Measurements from ENCODE around the gene TTL. TPM values are rescaled to one million over a fixed set of nuclear protein-coding genes. Genes with fewer than 3 reads are reported as not detected.

Gene TTL
- total and polyA plus RNA-seq, 2 of the 13 experiments (the other 11 are each of a cell fraction or from before 2014, with no cell fraction given): 19.0 to 59.8 TPM

GRCh38 chr2:112480530-112481049 is 1.4 kb upstream of the TTL start (continued):
- no peak for TF ChIP-seq CREB1 (IDR thresholded peaks at IDR 0.05)
- no peak for TF ChIP-seq CREB1 (CRISPR knock-in tag; IDR thresholded peaks at IDR 0.05)
- no peak for TF ChIP-seq TP53 (CRISPR knock-in tag; conservative IDR thresholded peaks at IDR 0.05)
- TF ChIP-seq ZBTB2 (CRISPR knock-in tag; IDR thresholded peaks at IDR 0.05; ENCODE audit: low read depth): no peak
- TF ChIP-seq ZNF839 (CRISPR knock-in tag; IDR thresholded peaks at IDR 0.05; ENCODE audit: borderline replicate concordance): peak; percentile 70; the same call in 1 of the 2 replicates
- TF ChIP-seq CEBPB (IDR thresholded peaks at IDR 0.05; ENCODE audit: borderline replicate concordance, low read depth, low read length): no peak
- no peak for TF ChIP-seq ZNF546 (CRISPR knock-in tag; conservative IDR thresholded peaks at IDR 0.05)
- no peak for TF ChIP-seq AGO2 (optimal IDR thresholded peaks at IDR 0.05; ENCODE audit: low read depth, low read length)
- TF ChIP-seq TARDBP (CRISPR knock-in tag; IDR thresholded peaks at IDR 0.05): 0 out of 2 replicates have a peak, but pooled peaks have one; percentile 33
- TF ChIP-seq YEATS2 (CRISPR knock-in tag; IDR thresholded peaks at IDR 0.05; ENCODE audit: borderline replicate concordance): no peak
- no peak for TF ChIP-seq BCL6 (CRISPR knock-in tag; IDR thresholded peaks at IDR 0.05)
- no peak for TF ChIP-seq KIAA2018 (CRISPR knock-in tag; IDR thresholded peaks at IDR 0.05; ENCODE audit: borderline replicate concordance)
- no peak for TF ChIP-seq KLF13 (CRISPR knock-in tag; IDR thresholded peaks at IDR 0.05)
- no peak for TF ChIP-seq KDM4B (CRISPR knock-in tag; IDR thresholded peaks at IDR 0.05)
- TF ChIP-seq KLF9 (CRISPR knock-in tag; IDR thresholded peaks at IDR 0.05; ENCODE audit: low read depth): no peak
- no peak for TF ChIP-seq ZSCAN29 (CRISPR knock-in tag; conservative IDR thresholded peaks at IDR 0.05)
- 0 out of 2 replicates have a peak, but pooled peaks have one; percentile 13 for TF ChIP-seq GTF3A (CRISPR knock-in tag; conservative IDR thresholded peaks at IDR 0.05)
- peak; percentile 46; the same call in 1 of the 2 replicates for TF ChIP-seq NFKB2 (CRISPR knock-in tag; IDR thresholded peaks at IDR 0.05; ENCODE audit: borderline replicate concordance)
- TF ChIP-seq SAFB2 (CRISPR knock-in tag; IDR thresholded peaks at IDR 0.05; ENCODE audit: borderline replicate concordance, low read depth): no peak
- TF ChIP-seq ZNF746 (CRISPR knock-in tag; IDR thresholded peaks at IDR 0.05): no peak
- peak; percentile 74; the same call in 1 of the 2 replicates for TF ChIP-seq KDM5B (CRISPR knock-in tag; IDR thresholded peaks at IDR 0.05; ENCODE audit: borderline replicate concordance)
- TF ChIP-seq ZNF552 (CRISPR knock-in tag; IDR thresholded peaks at IDR 0.05; ENCODE audit: borderline replicate concordance): no peak
- TF ChIP-seq ZNF44 (CRISPR knock-in tag; IDR thresholded peaks at IDR 0.05): no peak
- no peak for TF ChIP-seq SATB2 (CRISPR knock-in tag; IDR thresholded peaks at IDR 0.05)
